Measurements from ENCODE around the gene BIRC7. TPM values are rescaled to one million over a fixed set of nuclear protein-coding genes. Genes with fewer than 3 reads are reported as not detected.

Gene BIRC7
- polyA plus RNA-seq, 1 donor (not counting 4 experiments of a cell fraction or from before 2014, with no cell fraction given): not detected

GRCh38 chr20:63252284-63252711 lies 16.6 kb downstream of the BIRC7 start:
- Histone ChIP-seq H3K36me3 (ENCODE audit: control insufficient read depth in 2 of 2, extremely low read depth in 1 of 2, insufficient read depth in 2 of 2, low read length in 2 of 2) (no peaks in the 10 kb centered on the region), H3K4me2 (ENCODE audit: control insufficient read depth, extremely low read depth, insufficient read depth, low read depth, low read length) (no peak overlapping the region), H3K9me1 (ENCODE audit: control insufficient read depth, extremely low read depth, insufficient read depth, low read length) (no peaks in the 10 kb centered on the region), H2AFZ (ENCODE audit: control insufficient read depth, low read length) (no peak overlapping the region), H4K20me1 (ENCODE audit: control insufficient read depth, extremely low read depth, insufficient read depth, low read length) (no peaks in the 10 kb centered on the region), H3K27me3 (ENCODE audit: control insufficient read depth, extremely low read depth, insufficient read depth, low read length) (peaks cover 50% of the 10 kb centered on the region), H3K9ac (ENCODE audit: control insufficient read depth, extremely low read depth, insufficient read depth, low read length) (no peak overlapping the region), H3K4me1 (ENCODE audit: control insufficient read depth, extremely low read depth, insufficient read depth, low read length) (peaks cover 17% of the 10 kb centered on the region), H3K27ac (ENCODE audit: control insufficient read depth, insufficient read depth, low read length) (no peak overlapping the region), H3K79me2 (ENCODE audit: control insufficient read depth, insufficient read depth, low read length) (no peaks in the 10 kb centered on the region), H3K4me3 (ENCODE audit: control insufficient read depth in 2 of 3, extremely low read depth in 1 of 3, insufficient read depth in 2 of 3, low read depth in 1 of 3, low read length in 3 of 3) (no peak overlapping the region), H3K9me3 (ENCODE audit: control insufficient read depth, low read depth, low read length) (no peaks in the 10 kb centered on the region)
- TF ChIP-seq CTCF (optimal IDR thresholded peaks at IDR 0.05 in 1 of 3, IDR thresholded peaks at IDR 0.05 in 1 of 3, conservative IDR thresholded peaks at IDR 0.05 in 1 of 3; ENCODE audit: extremely low read depth in 1 of 3, insufficient read depth in 2 of 3, low read length in 3 of 3): no peak
- no peak for TF ChIP-seq EZH2 (IDR thresholded peaks at IDR 0.05; ENCODE audit: low read length)
- dilution Hi-C loops (cut with MboI; ENCODE audit: extremely low pct_ligation_motif_present, low sequenced_read_pairs): no loop called here
- FAIRE-seq (no peak), DNase-seq (ENCODE audit: low read depth, low spot score) (no peak)

DNA sequence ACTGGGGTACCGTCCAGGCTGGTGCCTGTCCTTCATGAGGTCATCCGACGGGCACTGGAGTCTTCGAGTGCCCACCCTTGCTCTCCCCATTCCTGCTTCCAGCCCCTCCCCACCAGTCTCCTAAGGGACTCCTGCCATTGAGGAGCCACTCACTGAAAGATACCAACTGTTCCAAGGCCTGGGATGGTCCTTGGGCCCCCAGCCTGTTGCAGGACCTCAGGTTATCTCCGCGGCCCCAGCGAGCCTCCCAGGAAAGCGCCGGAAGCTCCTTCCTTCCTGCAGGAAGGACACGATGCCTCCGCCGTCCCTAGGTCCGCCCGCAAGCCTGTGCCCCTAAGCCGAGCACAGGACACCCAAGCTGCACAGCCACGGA lies 17.3 kb downstream of the BIRC7 start:
- Histone ChIP-seq H3K4me3 (ENCODE audit: control insufficient read depth in 2 of 3, extremely low read depth in 1 of 3, insufficient read depth in 2 of 3, low read depth in 1 of 3, low read length in 3 of 3) (no peak overlapping the region), H2AFZ (ENCODE audit: control insufficient read depth, low read length) (no peak overlapping the region), H3K9ac (ENCODE audit: control insufficient read depth, extremely low read depth, insufficient read depth, low read length) (no peak overlapping the region), H3K9me3 (ENCODE audit: control insufficient read depth, low read depth, low read length) (no peaks in the 10 kb centered on the region), H3K27ac (ENCODE audit: control insufficient read depth, insufficient read depth, low read length) (no peak overlapping the region), H4K20me1 (ENCODE audit: control insufficient read depth, extremely low read depth, insufficient read depth, low read length) (no peaks in the 10 kb centered on the region), H3K4me2 (ENCODE audit: control insufficient read depth, extremely low read depth, insufficient read depth, low read depth, low read length) (no peak overlapping the region), H3K9me1 (ENCODE audit: control insufficient read depth, extremely low read depth, insufficient read depth, low read length) (no peaks in the 10 kb centered on the region), H3K4me1 (ENCODE audit: control insufficient read depth, extremely low read depth, insufficient read depth, low read length) (peaks cover 17% of the 10 kb centered on the region), H3K79me2 (ENCODE audit: control insufficient read depth, insufficient read depth, low read length) (no peaks in the 10 kb centered on the region), H3K36me3 (ENCODE audit: control insufficient read depth in 2 of 2, extremely low read depth in 1 of 2, insufficient read depth in 2 of 2, low read length in 2 of 2) (no peaks in the 10 kb centered on the region), H3K27me3 (ENCODE audit: control insufficient read depth, extremely low read depth, insufficient read depth, low read length) (peaks cover 43% of the 10 kb centered on the region)
- no peak for FAIRE-seq
- dilution Hi-C loops (cut with MboI; ENCODE audit: extremely low pct_ligation_motif_present, low sequenced_read_pairs): no loop called here
- no peak for DNase-seq (ENCODE audit: low read depth, low spot score)
- TF ChIP-seq CTCF (optimal IDR thresholded peaks at IDR 0.05 in 1 of 3, IDR thresholded peaks at IDR 0.05 in 1 of 3, conservative IDR thresholded peaks at IDR 0.05 in 1 of 3; ENCODE audit: extremely low read depth in 1 of 3, insufficient read depth in 2 of 3, low read length in 3 of 3): no peak
- TF ChIP-seq EZH2 (IDR thresholded peaks at IDR 0.05; ENCODE audit: low read length): peak; percentile 26
